MM.1S (cell line): Measurements from ENCODE around the gene DNAJC3.

Experiments
- DNase-seq: peaks from one replicate; pipeline ENCODE4 v3.0.0-alpha.2; 2015
- H2AFZ ChIP-seq: fragments of 300-600 bp; sonication (generic); 2 replicates; pipeline ENCODE4 v1.6.0; 2016; ENCODE audit warnings: antibody characterized with exemption, low read length
- H3F3A ChIP-seq: fragments of 300-600 bp; sonication (generic); 2 replicates; pipeline ENCODE4 v1.6.1; 2016; ENCODE audit warnings: mild to moderate bottlenecking, antibody characterized with exemption, low read length, moderate library complexity, mixed read lengths; ENCODE audit not compliant: insufficient read depth
- H3K27ac ChIP-seq: fragments of 300-600 bp; sonication (generic); 2 replicates; pipeline ENCODE4 v1.5.1; 2016; ENCODE audit warnings: mild to moderate bottlenecking, low read length
- H3K27me3 ChIP-seq: fragments of 300-600 bp; sonication (generic); replicated peaks from 2 replicates; pipeline ENCODE4 v1.6.0; 2016; ENCODE audit warnings: low read length; ENCODE audit not compliant: insufficient read depth
- H3K36me3 ChIP-seq: fragments of 300-600 bp; sonication (generic); replicated peaks from 2 replicates; pipeline ENCODE4 v1.6.1; 2016; ENCODE audit warnings: mild to moderate bottlenecking, low read length, mixed read lengths; ENCODE audit not compliant: insufficient read depth
- H3K4me1 ChIP-seq: fragments of 300-600 bp; sonication (generic); 2 replicates; pipeline ENCODE4 v1.6.1; 2016; ENCODE audit warnings: low read length, mixed read lengths
- H3K4me2 ChIP-seq: fragments of 300-600 bp; sonication (generic); 2 replicates; pipeline ENCODE4 v1.6.0; 2016; ENCODE audit warnings: low read depth, low read length
- H3K4me3 ChIP-seq: fragments of 300-600 bp; sonication (generic); 2 replicates; pipeline ENCODE4 v1.5.1; 2016; ENCODE audit warnings: low read length, mixed read lengths
- H3K79me2 ChIP-seq: fragments of 300-600 bp; sonication (generic); 2 replicates; pipeline ENCODE4 v1.6.1; 2016; ENCODE audit warnings: mixed run types, low read length, mixed read lengths
- H3K9ac ChIP-seq: fragments of 300-600 bp; sonication (generic); 2 replicates; pipeline ENCODE4 v1.6.1; 2016; ENCODE audit warnings: low read length, mixed read lengths
- H3K9me2 ChIP-seq: fragments of 300-600 bp; sonication (generic); replicated peaks from 2 replicates; pipeline ENCODE4 v1.6.1; 2016; ENCODE audit warnings: mild to moderate bottlenecking, low read length, mixed read lengths; ENCODE audit not compliant: insufficient read depth
- H3K9me3 ChIP-seq: fragments of 300-600 bp; sonication (generic); replicated peaks from 2 replicates; pipeline ENCODE4 v1.6.1; 2016; ENCODE audit warnings: mild to moderate bottlenecking, low read length, mixed read lengths; ENCODE audit not compliant: insufficient read depth
- H4K20me1 ChIP-seq: fragments of 300-600 bp; sonication (generic); 2 replicates; pipeline ENCODE4 v1.6.1; 2016; ENCODE audit warnings: mild to moderate bottlenecking, low read length, moderate library complexity, mixed read lengths; ENCODE audit not compliant: insufficient read depth
- EZH2 ChIP-seq: fragments of 300-600 bp; sonication (generic); optimal IDR thresholded peaks from 2 replicates; pipeline ENCODE3; 2017; ENCODE audit warnings: low read depth, mild to moderate bottlenecking, antibody characterized with exemption, low read length, mixed read lengths
- EZH2phosphoT487 ChIP-seq: fragments of 300-600 bp; sonication (generic); IDR thresholded peaks from 2 replicates; pipeline ENCODE4 v1.6.1; 2018; ENCODE audit warnings: antibody characterized with exemption, low read length
- TF ChIP-seq, protein P1 (sequence below): fragments of 300-600 bp; sonication (generic); IDR thresholded peaks from 2 replicates; pipeline ENCODE4 v1.5.1; 2016; ENCODE audit warnings: antibody characterized with exemption, low read length, mixed read lengths

Gene DNAJC3

DNA sequence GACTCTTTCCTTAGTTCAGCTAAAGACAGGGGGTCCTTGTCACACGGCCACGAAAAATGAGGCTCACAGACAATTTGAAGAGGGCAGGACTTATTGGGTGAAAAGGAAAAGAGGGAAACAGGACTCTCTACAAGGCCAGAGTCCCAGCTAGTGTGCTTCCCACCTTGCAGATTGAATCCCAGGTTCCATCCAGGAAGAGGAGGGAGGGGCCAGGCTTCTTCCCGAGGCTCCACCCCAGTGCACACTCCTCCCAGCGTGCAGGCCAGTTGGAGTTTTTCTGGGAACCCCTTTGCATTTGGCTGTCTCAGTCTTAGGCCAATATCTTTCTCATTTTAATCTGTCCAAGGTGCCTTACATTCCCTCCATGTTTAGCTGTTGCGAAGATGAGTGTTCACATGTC, 106.8 kb downstream of the DNAJC3 start:
- Histone ChIP-seq H3K9ac (no peak overlapping the region), H3K79me2 (no peaks in the 10 kb centered on the region), H3K4me1 (no peaks in the 10 kb centered on the region), H3K9me2 (no peaks in the 10 kb centered on the region), H3K36me3 (0 out of 2 replicates have a peak, but pooled peaks cover 9% of the 10 kb centered on the region), H2AFZ (no peak overlapping the region), H4K20me1 (no peaks in the 10 kb centered on the region), H3K4me3 (no peak overlapping the region), H3K27ac (no peak overlapping the region), H3K9me3 (no peaks in the 10 kb centered on the region), H3K27me3 (no peaks in the 10 kb centered on the region), H3K4me2 (no peak overlapping the region), H3F3A (no peaks in the 10 kb centered on the region; the same call in 1 of the 2 replicates)
- DNase-seq: no peak
- TF ChIP-seq, protein P1, sequence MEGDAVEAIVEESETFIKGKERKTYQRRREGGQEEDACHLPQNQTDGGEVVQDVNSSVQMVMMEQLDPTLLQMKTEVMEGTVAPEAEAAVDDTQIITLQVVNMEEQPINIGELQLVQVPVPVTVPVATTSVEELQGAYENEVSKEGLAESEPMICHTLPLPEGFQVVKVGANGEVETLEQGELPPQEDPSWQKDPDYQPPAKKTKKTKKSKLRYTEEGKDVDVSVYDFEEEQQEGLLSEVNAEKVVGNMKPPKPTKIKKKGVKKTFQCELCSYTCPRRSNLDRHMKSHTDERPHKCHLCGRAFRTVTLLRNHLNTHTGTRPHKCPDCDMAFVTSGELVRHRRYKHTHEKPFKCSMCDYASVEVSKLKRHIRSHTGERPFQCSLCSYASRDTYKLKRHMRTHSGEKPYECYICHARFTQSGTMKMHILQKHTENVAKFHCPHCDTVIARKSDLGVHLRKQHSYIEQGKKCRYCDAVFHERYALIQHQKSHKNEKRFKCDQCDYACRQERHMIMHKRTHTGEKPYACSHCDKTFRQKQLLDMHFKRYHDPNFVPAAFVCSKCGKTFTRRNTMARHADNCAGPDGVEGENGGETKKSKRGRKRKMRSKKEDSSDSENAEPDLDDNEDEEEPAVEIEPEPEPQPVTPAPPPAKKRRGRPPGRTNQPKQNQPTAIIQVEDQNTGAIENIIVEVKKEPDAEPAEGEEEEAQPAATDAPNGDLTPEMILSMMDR: no peak
- TF ChIP-seq EZH2 (no peak), EZH2phosphoT487 (no peak)

DNA sequence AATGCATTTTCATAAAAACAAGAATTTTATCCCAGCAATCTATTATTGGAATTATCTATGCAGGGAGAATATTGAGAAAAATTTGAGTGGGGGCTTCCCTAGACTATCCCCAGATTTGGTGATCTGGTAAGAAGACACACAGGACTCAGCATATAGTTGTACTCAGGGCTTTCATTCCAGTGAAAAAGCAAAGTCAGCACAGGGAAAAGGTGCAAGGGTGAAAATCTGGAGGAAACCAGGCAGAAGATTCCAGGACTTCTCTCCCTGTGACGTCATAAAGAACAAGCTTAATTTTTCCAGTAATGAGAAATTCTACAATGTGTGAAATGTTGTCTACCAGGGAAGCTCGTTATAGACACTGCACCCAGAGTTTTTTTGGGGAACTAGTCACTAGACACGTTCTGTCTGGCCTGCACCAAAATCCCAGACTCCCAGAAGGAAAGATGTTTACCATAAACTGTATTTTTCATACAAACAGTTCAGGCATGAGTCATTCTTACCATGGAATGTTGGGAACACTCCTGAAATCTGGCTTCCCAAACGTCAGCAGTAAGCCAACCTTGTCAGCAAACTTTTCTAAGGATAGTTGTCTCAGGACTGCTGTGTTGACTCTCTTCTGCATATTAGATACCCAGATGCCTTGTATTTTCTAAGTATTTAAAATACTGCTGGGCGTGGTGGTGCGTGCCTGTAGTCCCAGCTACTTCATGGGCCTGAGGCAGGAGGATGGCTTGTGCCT, 107.4 kb downstream of the DNAJC3 start:
- TF ChIP-seq EZH2phosphoT487 (no peak), EZH2 (no peak)
- TF ChIP-seq, protein P1: no peak
- Histone ChIP-seq H3K9me3 (no peaks in the 10 kb centered on the region), H3K9me2 (no peaks in the 10 kb centered on the region), H3K36me3 (0 out of 2 replicates have a peak, but pooled peaks cover 9% of the 10 kb centered on the region), H3K4me3 (no peak overlapping the region), H3K79me2 (no peaks in the 10 kb centered on the region), H3K27ac (no peak overlapping the region), H3F3A (no peaks in the 10 kb centered on the region; the same call in 1 of the 2 replicates), H2AFZ (no peak overlapping the region), H3K27me3 (no peaks in the 10 kb centered on the region), H3K4me2 (no peak overlapping the region), H3K4me1 (no peaks in the 10 kb centered on the region), H3K9ac (no peak overlapping the region), H4K20me1 (no peaks in the 10 kb centered on the region)
- DNase-seq: no peak

DNA sequence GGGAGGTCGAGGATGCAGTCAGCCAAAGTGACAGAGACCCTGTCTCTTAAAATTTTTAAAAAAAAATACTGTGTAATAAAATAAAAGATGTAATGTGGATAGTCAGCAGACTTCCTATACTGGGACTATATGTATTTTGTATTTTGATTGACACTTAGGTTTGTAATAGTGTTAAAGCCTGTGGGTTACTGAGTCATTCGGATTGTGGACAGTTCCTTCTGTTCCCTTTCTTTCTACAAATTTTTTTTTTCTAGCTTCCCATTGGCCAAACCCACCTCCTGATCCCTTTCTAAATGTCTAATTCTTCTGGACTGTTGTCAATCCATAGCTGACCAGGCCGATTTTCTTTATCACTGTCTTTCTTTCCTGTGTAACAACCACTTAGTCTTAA, 108.0 kb downstream of the DNAJC3 start:
- no peaks in the 10 kb centered on the region for H3K9me2 ChIP-seq
- no peak overlapping the region for H3K4me3 ChIP-seq
- no peaks in the 10 kb centered on the region for H3K79me2 ChIP-seq
- no peaks in the 10 kb centered on the region for H3K4me1 ChIP-seq
- no peaks in the 10 kb centered on the region for H4K20me1 ChIP-seq
- TF ChIP-seq, protein P1: no peak
- TF ChIP-seq EZH2: no peak
- TF ChIP-seq EZH2phosphoT487: no peak
- no peaks in the 10 kb centered on the region for H3K9me3 ChIP-seq
- no peaks in the 10 kb centered on the region; the same call in 1 of the 2 replicates for H3F3A ChIP-seq
- DNase-seq: no peak
- H3K27ac ChIP-seq: no peak overlapping the region
- no peaks in the 10 kb centered on the region for H3K27me3 ChIP-seq
- H3K9ac ChIP-seq: no peak overlapping the region
- no peak overlapping the region for H3K4me2 ChIP-seq
- 0 out of 2 replicates have a peak, but pooled peaks cover 9% of the 10 kb centered on the region for H3K36me3 ChIP-seq
- no peak overlapping the region for H2AFZ ChIP-seq
